OCI-LY7 (cell line): Measurements from ENCODE around the gene NTRK1.

ENCODE experiments used
- CTCF ChIP-seq: fragments of 200-600 bp; sonication (generic); conservative IDR thresholded peaks from 2 replicates; pipeline ENCODE4 v1.5.1; 2014; ENCODE audit warnings: mild to moderate bottlenecking, antibody characterized with exemption, low read length, moderate library complexity, mixed read lengths
- EZH2phosphoT487 ChIP-seq: fragments of 200-600 bp; sonication (generic); IDR thresholded peaks from 2 replicates; pipeline ENCODE4 v1.6.1; 2018; ENCODE audit warnings: low read depth, borderline replicate concordance, mild to moderate bottlenecking, mixed run types, antibody characterized with exemption, low read length, moderate library complexity, mixed read lengths

DNA sequence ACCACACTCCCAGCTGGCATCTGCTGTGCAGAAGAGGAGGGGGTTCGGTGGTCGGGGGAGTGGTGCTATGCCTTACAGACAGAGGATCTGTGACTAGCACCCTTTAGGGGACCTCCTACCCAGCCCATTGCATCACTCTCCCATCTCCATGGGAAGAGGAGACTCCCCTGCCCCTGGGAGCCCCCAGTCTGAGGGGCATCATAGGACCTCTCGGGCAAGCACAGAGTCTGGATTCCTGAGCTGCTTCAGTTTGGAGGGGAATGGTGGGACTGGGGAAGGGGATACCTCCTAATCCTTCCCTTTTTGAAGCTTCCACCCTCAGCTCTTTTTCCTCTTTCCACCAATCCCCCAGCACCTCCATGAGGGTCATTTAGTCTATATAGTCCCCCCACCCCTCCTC, 3.1 kb upstream of the NTRK1 start:
- TF ChIP-seq CTCF (no peak), EZH2phosphoT487 (no peak)
